GM19397 (cell line): ENCODE measurements around the gene C15orf62.

Experiments
- ATAC-seq: cut with Tn5 transposase; IDR thresholded peaks from one replicate; pipeline ENCODE4 v1.9.1; 2021; ENCODE audit warnings: mild to moderate bottlenecking, moderate library complexity; ENCODE audit not compliant: unreplicated experiment

Gene C15orf62, protein sequence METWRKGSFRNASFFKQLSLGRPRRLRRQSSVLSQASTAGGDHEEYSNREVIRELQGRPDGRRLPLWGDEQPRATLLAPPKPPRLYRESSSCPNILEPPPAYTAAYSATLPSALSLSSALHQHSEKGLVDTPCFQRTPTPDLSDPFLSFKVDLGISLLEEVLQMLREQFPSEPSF

DNA sequence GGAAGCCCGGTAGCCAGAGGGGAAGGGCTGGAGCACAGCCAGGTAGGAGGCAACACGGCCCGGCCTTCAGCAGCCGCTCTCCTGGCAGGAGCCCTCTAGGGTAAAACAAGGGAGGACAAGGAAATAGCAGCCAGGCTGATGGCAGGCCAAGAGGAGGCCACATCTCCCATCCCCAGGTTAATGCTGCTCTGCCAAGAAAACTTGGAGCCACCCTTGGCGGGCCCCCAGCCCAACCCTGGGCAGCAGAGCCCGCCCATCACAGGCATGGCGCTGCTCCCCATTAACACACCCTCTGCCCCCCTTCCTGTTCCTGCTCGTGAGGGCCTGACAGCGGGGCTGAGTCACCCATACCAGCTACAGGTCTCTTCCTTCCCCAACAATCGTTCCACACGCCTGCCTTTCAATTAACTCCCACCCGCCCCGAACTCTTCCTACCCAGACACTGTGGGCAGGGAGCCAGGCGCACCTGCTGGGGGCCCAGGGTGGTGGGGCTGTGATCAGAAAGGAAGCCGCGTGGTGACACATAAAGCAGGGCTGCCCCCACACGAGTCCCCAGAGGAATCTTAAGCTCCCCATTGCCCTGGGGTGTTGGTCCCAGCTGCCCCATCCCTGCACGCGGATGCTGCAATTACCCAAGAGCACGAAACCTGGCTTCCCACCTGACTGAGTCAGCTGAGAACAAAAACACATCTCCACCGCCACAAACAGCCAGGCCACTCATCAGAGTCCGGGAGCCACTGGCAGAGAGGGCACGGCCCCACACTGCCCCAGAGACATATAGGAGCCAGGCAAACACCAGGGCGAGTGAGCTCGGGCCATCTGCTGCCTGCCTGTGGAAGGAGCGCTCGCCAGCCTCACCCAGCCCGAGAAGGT, at the start of gene C15orf62:
Gene C15orf62 (plus strand): TSS at position 707 of the 873 bp plus-strand sequence. CDS start 516 bp downstream, outside the sequence.
- ATAC-seq: peak; percentile 52

DNA sequence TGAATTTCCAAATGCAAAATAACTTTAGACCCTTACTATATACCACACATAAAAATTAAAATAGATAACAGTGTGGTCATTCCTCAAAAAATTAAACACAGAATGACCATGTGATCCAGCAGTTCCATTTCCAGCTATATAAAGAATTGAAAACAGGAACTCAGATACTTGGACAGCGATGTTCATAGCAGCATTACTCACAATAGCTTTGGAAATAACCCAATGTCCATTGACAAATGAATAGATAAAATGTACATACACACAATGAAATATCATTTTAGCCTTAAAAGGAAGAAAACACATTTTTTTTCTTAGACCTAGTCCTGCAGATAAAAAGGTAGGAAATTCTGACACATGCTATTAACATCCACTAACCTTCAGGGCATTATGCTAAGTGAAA, 48.1 kb upstream of the C15orf62 start:
- ATAC-seq: no peak

DNA sequence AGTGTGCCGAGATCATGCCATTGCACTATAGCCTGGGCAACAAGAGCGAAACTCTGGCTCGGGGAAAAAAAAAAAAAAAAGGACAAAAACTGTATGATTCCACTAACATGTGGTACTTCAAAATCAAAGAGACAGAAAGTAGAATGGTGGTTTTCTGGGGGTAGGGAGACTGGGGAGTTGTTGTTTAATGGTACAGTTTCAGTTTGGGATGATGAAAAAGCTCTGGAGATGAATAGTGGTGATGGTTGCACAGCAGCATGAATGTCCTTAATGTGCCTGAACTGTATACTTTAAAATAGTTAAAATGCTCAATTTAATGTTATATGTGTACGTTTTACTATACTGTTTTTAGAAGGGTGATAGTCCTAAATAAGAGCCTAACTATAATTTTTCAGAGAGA, 47.4 kb upstream of the C15orf62 start:
- no peak for ATAC-seq

DNA sequence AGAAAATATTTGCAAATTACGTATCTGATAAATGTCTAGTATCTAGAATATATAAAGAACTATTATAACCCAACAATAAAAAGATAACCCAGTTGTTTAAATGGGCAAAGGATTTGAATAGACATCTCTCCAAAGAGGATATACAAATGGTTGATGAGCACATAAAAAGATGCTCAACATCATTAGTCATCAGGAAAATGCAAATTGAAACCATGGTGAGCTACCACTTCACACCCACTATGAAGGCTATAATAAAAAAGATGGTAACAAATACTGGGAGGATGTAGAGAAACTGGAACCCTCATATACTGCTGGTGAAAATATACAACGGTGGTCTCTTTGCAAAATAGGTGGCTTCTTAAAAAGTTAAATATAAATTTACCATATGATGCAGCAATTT, 46.8 kb upstream of the C15orf62 start:
- ATAC-seq: no peak

DNA sequence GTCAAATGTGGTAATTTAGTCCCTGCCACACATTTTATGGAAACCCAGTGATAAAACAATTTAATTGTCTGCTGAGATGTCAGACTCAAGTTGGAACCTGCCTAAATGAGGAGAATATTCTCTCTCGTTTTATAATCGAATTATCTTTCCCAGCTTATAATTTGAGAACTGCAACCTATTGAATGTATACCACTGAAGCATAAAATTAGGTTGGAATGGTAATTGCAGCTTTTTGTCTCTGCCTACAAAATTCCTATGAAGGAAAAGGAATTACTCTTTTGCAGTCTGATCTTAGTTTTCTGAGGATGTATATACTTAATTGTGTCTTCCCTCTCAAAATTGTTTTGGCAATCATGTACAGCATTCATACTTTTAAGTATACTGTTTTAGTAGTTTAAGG, 45.9 kb upstream of the C15orf62 start:
- ATAC-seq: no peak

- ATAC-seq: no peak
These were observed 38.7 kb upstream of the C15orf62 start for GRCh38 chr15:40731034-40731433.

- ATAC-seq: no peak
These were observed 33.2 kb upstream of the C15orf62 start for GRCh38 chr15:40736575-40736974.

DNA sequence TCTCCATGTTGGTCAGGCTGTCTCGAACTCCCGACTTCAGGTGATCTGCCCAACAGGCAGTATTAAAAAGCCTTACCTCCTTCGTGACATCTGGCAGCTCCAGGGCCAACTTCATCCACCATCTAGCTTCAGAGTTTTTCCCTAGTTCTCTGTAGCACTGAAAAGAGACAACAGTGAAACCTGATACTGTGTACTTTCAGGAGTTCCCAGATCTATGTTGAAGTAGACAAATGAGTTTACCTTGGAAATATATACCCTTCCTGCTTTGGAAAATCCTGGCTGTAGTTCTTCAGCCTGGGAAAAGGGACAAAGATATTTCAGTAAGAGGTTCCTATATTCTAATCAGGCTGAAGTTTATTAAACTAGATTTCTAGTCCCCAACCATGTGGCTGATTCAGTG, 32.7 kb upstream of the C15orf62 start:
- ATAC-seq: no peak

- ATAC-seq: no peak
These were observed 30.7 kb upstream of the C15orf62 start for GRCh38 chr15:40739047-40739446.

DNA sequence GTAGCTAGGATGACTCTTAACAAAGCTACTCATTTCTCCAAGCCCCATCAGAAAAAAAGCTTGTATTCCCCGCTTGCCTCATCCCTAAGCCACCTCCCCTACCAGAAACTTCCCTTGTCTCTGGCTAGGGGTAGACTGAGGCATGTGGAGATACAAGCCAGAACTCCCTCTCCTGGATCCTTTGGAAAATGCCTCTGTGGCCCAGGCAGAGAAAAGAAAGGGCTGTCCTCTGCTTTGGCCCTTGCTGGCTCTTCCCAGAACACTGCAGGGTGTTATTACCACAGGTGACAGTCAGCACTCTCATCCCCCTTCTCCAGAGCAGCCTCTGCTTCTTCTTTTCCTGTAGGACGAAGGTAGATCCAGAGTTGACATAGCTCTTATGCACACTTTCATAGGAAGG, 29.9 kb upstream of the C15orf62 start:
- ATAC-seq: no peak

DNA sequence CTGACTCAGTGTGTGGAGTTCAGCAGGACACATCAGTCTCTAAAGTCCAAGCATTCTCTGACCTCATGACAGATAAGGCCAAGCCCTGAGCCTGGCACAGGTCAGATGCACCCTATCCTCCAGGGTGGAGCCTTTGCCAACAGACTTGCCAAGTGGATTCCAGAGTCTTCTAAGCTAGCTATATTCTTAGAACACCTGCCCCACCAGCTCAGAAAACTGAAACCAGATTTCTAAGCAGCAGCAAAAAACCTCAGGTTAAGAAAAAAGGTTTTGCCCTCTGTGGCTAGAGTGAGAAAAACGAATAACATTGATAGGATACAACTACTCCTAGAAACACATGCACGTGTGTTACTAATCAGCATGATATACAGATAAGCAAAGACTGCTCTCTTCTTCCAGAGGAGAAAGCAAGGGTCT, 26.3 kb upstream of the C15orf62 start:
- ATAC-seq: no peak

DNA sequence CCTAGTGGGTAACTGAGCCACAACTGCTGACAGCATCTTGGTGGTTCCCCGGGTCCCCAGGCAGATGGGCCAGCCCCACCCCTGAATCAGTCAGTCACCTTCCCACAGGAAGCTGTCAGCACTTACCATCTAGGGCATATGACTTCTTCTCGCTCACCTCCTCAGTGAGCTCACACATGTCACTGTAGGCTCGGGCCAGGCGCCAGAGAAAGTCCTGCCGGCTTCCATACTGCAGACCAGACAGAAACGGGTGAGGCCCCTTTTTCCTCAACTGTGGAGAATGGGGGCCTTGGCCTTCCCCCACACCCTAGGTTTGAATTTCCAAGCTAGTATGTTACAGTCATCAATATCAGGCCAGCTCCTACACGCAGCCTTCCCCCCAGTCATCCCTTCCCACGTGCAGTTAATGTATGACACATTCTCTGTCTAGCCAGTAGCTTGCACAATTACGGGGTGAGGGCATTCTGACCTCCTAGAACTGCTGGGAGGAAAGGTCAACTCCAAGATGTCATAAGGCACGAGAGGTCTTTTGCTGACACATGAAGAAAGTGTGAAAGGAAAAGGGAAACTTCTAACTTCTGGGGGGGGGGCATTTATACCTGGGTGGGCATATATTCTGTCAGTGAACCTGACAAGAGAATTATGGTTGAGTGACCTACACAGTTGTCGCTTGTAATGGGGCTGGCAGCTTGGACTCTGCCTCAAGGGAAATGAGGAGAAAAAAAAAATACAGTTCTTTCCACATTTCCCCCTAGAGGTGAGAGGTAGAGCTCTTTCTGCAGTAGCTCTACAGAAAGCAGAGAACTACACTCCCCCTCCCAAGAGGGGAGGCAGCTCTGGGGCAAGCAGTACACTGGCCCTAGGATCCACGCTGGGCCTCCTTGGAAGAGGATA, 25.6 kb upstream of the C15orf62 start:
- no peak for ATAC-seq

GRCh38 chr15:40744815-40745152, 25.0 kb upstream of the C15orf62 start:
- no peak for ATAC-seq

GRCh38 chr15:40746916-40747418, 22.8 kb upstream of the C15orf62 start:
- no peak for ATAC-seq

DNA sequence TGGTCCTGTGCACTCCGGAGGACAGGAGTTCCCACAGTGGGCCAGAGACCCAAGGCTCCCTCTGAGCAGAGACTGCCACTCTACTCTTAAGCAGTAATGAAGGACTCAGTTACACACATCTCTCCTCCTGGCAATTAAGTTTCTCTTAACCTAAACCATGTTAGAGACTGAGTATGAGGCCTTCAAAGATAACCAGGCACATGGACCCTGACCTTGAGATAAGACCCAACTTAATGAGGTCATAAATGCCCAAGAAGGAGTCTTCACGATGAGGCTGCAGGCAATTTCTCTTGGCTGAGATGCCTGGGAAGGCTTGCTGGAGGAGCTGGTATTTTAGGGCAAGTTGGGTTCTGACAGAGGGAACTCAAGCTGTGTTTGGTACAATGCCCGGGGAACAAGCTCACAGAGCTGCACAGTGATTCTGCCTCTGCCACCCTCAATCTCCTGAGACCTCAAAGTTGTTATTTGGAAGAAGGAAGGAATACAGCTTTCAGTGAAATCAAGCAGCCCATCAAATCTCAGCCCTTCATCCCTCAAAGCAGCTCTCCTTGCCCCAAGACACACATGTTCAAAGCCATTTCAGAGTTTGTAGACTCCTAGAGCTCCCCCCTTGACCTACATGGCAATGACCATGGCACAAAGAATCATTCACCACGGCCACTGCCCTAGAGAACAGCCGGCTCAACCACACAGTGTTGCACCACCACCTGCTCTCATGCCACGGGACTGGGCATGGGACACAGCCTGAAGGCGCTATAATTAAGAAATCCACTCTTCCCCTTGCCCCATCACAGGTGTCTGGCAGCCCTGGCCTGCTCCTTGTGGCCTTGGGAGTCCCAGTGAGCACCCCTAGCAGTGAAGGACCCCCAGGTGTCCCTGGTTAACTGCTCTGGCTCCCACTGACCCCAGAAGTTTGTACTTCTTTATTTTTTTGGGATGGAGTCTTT, 21.8 kb upstream of the C15orf62 start:
- ATAC-seq: no peak

DNA sequence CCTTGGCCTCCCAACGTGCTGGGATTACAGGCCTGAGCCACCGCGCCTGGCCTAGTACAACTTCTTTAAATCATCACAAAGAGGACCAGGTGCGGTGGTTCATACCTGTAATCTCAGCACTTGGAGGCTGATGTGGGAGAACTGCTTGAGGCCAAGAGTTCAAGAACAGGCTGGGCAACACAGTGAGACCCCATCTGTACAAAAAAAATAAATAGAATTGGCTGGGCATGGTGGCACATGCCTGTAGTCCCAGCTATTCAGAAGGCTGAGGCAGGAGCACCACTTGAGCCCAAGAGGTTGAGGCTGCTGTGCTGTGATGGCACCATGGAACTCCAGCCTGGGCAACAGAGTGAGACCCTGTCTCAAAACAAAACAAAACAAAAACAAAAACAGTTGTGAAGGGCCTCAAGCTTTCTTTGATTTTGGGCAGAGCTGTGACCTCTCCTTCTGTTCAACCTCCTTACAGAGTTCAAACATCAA, 20.6 kb upstream of the C15orf62 start:
- ATAC-seq: no peak

DNA sequence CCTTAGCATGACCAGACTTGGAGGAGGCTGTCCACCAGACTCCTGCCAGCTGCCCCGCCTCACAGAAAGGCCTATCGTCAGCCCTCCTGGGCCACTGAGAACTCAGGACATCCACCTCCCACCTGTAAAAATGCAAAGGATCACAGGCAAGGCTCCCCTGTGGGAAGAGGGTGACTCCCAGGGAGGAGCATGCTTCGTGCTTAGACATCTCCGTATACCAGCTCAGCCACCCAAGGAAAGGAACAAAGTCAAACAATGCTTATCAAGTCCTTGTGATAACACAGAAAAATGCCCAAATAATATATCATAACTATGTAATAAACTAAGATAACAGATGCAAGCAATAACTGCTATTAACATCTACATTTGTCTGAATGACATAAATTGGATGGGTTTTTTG, 18.9 kb upstream of the C15orf62 start:
- ATAC-seq: no peak

GRCh38 chr15:40751745-40752144, 18.0 kb upstream of the C15orf62 start:
- no peak for ATAC-seq

- ATAC-seq: peak; percentile 17
These were observed 15.3 kb upstream of the C15orf62 start for GRCh38 chr15:40754574-40754882.
